Ovary (tissue), 9 donors: ENCODE data around the gene PLD6. TPM values are rescaled to one million over a fixed set of nuclear protein-coding genes. Genes with fewer than 3 reads are reported as not detected.

ENCODE experiments used
- DNase-seq, 5 donors: peaks; one replicate each; pipeline ENCODE4 v3.0.0-alpha.2; 2019 to 2020
- H3K27ac ChIP-seq, 2 donors: fragments of 200-600 bp; one replicate each; pipeline versions ENCODE4 v1.5.1 to v1.8.0; 2019 to 2022
- H3K27me3 ChIP-seq: fragments of 200-600 bp; one replicate; pipeline ENCODE4 v1.8.0; 2022
- H3K36me3 ChIP-seq: fragments of 200-600 bp; sonication (generic); one replicate; pipeline ENCODE4 v1.5.1; 2019
- H3K4me1 ChIP-seq: one replicate; pipeline ENCODE4 v1.8.1; 2013; ENCODE audit warnings: mild to moderate bottlenecking, moderate library complexity; ENCODE audit not compliant: insufficient read depth
- H3K4me3 ChIP-seq: fragments of 200-600 bp; sonication (generic); one replicate; pipeline ENCODE4 v1.5.1; 2017
- H3K9me3 ChIP-seq, 2 donors: fragments of 200-600 bp in 1 of 2; sonication (generic) in 1 of 2; one replicate each; pipeline versions ENCODE4 v1.5.1 to v1.8.1; 2013 to 2019; ENCODE audit warnings: mild to moderate bottlenecking in 1 of 2, moderate library complexity in 1 of 2
- EP300 ChIP-seq: sonication (generic); formaldehyde crosslinking; IDR thresholded peaks from one replicate; pipeline ENCODE4 v1.6.1; 2017; ENCODE audit warnings: antibody characterized with exemption
- POLR2A ChIP-seq: fragments of 450-650 bp; IDR thresholded peaks from one replicate; pipeline ENCODE4 v1.6.1; 2017; ENCODE audit warnings: antibody characterized with exemption, mild to moderate bottlenecking, moderate library complexity
- WGBS, 3 donors: extraction: QIAGEN DNeasy Blood & Tissue Kit in 1 of 3; methylation state at CpG; one replicate each; pipeline versions ENCODE4 v1.1.5 to v1.1.7; 2013 to 2017; 5-methylcytosine and 5-hydroxymethylcytosine counted together
- intact Hi-C, 4 donors: fragments of 100-400 bp; cut with DNase I; formaldehyde crosslinking; loops; one replicate each; pipeline versions ENCODE4 v1.11.0 to v1.15.1; 2022 to 2023
- polyA plus RNA-seq, 2 donors: library from polyadenylated mRNA; stranded (reverse); fragments of 200-250 nt in 1 of 2; fragments of 350-450 nt in 1 of 2; fragmentation: Illumina TruSeq in 1 of 2; extraction: RNeasy Lipid Tissue Mini Kit (QIAGEN cat#74804) in 1 of 2; gene quantifications; one replicate each; pipeline ENCODE4 v1.2.3, GENCODE V29; 2013 to 2014
- total RNA-seq, 7 donors: library from RNA; depleted of rRNA in 2 of 7; stranded (reverse); fragments of >200 nt in 2 of 7; fragmentation: NEBNext Ultra II Directional in 3 of 7; extraction: Animal tissue kit (Norgen Biotek cat#: 25700) in 3 of 7; gene quantifications; one replicate each; pipeline versions ENCODE4 v1.1.0 to v1.2.4, GENCODE V29; 2016 to 2023
- TF ChIP-seq, protein P1 (sequence below), 3 donors: fragments of 450-650 bp in 2 of 3; fragments of 200-600 bp in 1 of 3; IDR thresholded peaks; one replicate each; pipeline versions ENCODE4 v1.5.1 to v1.8.0; 2016 to 2022; ENCODE audit warnings: antibody characterized with exemption in 3 of 3, mild to moderate bottlenecking in 1 of 3
- donor health status: DM: no; HTN: no; CAD: no; lungs with moderate emphysema.
- donor health status: DM: no; HTN: no; CAD: no.
- donor health status: Bipolar disorder and iron deficiency.
- donor health status: DM: yes; HTN: yes; CAD: no.
- donor health status: DM: no; HTN: no; CAD: no.
- donor health status: DM: yes; HTN: yes; CAD: no.

PLD6 gene
- total and polyA plus RNA-seq, 9 donors: 2.7 to 12.8 (median 7.3) TPM

DNA sequence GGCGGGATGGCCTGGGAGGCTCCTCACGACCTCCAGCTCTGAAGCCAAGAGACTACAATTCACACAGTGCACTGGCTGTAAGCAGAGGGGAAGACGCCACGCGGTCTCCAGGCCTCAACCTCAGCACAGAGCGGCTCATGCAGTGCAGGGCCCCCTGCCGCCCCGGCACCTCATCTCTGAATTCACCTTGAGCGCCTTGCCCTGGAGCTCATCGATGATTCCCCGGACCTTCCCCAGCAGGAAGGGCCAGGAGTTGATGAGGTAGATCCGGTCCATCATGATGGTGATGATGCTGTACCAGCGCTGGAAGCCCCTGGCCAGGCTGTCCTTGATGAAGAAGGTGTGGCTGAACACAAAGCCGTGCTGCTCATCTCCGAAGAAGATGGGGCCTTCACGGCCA, 17.6 kb upstream of the PLD6 start:
- TF ChIP-seq EP300 (no peak), POLR2A (no peak)
- TF ChIP-seq, protein P1, sequence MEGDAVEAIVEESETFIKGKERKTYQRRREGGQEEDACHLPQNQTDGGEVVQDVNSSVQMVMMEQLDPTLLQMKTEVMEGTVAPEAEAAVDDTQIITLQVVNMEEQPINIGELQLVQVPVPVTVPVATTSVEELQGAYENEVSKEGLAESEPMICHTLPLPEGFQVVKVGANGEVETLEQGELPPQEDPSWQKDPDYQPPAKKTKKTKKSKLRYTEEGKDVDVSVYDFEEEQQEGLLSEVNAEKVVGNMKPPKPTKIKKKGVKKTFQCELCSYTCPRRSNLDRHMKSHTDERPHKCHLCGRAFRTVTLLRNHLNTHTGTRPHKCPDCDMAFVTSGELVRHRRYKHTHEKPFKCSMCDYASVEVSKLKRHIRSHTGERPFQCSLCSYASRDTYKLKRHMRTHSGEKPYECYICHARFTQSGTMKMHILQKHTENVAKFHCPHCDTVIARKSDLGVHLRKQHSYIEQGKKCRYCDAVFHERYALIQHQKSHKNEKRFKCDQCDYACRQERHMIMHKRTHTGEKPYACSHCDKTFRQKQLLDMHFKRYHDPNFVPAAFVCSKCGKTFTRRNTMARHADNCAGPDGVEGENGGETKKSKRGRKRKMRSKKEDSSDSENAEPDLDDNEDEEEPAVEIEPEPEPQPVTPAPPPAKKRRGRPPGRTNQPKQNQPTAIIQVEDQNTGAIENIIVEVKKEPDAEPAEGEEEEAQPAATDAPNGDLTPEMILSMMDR (IDR thresholded peaks at IDR 0.05): no peak
- Histone ChIP-seq H3K9me3 (no peaks in the 10 kb centered on the region), H3K36me3 (no peaks in the 10 kb centered on the region), H3K4me1 (no peaks in the 10 kb centered on the region), H3K27me3 (no peaks in the 10 kb centered on the region), H3K27ac (no peak overlapping the region), H3K4me3 (no peak overlapping the region)
- WGBS, 3 donors: 91 to 95% (median 93%) methylated on average over 15 to 16 of the region's 16 CpGs
- DNase-seq: no peak
- intact Hi-C loops: no loop called here

DNA sequence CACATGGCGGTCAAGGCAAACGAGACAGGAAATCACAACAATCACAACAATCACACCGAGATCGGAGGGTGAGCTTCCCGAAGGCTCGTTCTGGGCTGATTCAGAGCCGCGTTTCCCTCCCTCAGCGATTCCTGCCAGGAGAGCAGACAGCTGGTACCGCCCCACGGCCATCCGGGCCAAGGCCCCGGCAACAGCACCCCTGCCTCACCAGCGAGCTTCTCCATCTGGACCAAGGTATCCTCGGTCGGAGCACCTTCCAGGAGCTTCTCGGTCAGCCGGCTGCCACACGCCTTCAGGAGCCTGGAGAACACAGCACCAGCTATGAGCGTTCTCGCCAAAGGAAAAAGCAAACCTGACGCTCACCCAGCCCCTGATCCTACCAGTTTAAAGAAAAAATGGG, 15.2 kb upstream of the PLD6 start:
- intact Hi-C loops: no loop called here

DNA sequence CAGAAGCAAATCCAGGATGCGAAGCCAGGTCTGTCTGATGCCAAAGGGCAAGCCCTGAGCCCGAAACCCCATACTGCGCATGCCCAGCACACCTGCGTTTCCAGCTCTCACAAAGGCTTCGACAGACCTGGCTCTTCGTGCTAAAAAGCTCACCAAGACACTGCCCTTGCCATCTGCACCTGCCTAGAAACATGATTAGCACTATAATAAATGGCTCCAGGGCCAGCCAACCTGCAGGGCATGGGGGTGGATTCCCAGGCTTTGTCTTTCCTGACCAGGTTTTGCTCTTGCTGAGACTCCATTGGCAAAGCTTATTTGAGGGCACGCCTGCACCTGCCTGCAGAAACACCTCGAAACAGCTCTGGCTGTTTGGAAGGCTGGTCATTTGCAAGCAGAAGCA, 14.4 kb upstream of the PLD6 start:
- TF ChIP-seq EP300: no peak
- TF ChIP-seq, protein P1 (IDR thresholded peaks at IDR 0.05): no peak
- no peak for TF ChIP-seq POLR2A
- H3K36me3 ChIP-seq: no peaks in the 10 kb centered on the region
- 94 to 97% (median 94%) methylated on average over 8 of the region's 8 CpGs for WGBS, 3 donors

More for the DNA sequence above, 15.2 kb upstream of the PLD6 start:
- no peak overlapping the region for H3K4me3 ChIP-seq
- WGBS, 3 donors: 85 to 86% (median 86%) methylated on average over 22 of the region's 22 CpGs
- H3K27me3 ChIP-seq: no peaks in the 10 kb centered on the region
- H3K4me1 ChIP-seq: no peaks in the 10 kb centered on the region
- H3K27ac ChIP-seq: no peak overlapping the region
- H3K36me3 ChIP-seq: no peaks in the 10 kb centered on the region
- no peak for DNase-seq
- TF ChIP-seq POLR2A (no peak), EP300 (no peak)
- TF ChIP-seq, protein P1 (IDR thresholded peaks at IDR 0.05): no peak
- no peaks in the 10 kb centered on the region for H3K9me3 ChIP-seq

DNA sequence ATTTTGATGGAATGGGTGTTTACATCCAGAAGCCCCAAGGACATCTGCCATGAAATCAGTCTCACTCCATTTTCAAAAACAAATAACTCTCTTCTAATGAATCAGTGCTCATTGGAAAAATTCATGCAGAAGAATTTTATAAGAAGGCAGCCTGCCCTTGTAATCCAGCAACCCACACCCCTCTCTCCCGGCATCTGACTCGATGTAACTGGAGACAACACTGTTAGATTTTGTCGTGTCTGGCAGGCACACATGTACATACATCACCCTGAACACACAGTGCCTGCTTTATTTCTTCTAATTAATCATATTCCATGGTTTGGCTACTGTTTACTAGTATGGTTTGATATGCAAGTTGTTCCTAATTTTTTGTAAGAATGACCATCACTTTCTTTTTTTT, 11.9 kb upstream of the PLD6 start:
- no peak for DNase-seq
- no peak for TF ChIP-seq POLR2A
- TF ChIP-seq EP300: no peak
- TF ChIP-seq, protein P1 (IDR thresholded peaks at IDR 0.05): no peak
- Histone ChIP-seq H3K27ac (no peak overlapping the region), H3K4me1 (no peaks in the 10 kb centered on the region), H3K27me3 (no peaks in the 10 kb centered on the region), H3K4me3 (no peak overlapping the region), H3K36me3 (no peaks in the 10 kb centered on the region), H3K9me3 (no peaks in the 10 kb centered on the region)
- intact Hi-C loops: loop anchor here in 1 of 4 donors (1.0 kb wide), 1 partner anchor 21 kb away; no protein-coding TSS in a partner anchor
- WGBS, 3 donors: 58 to 69% (median 67%) methylated on average over 3 of the region's 3 CpGs

More for the DNA sequence above, 14.4 kb upstream of the PLD6 start:
- Histone ChIP-seq H3K27ac (no peak overlapping the region), H3K4me1 (no peaks in the 10 kb centered on the region), H3K9me3 (no peaks in the 10 kb centered on the region), H3K4me3 (no peak overlapping the region), H3K27me3 (no peaks in the 10 kb centered on the region)
- intact Hi-C loops: no loop called here
- DNase-seq: no peak
